Endodermal cell (in vitro differentiated cells): ENCODE measurements around the gene CDH23. TPM values are rescaled to one million over a fixed set of nuclear protein-coding genes. Genes with fewer than 3 reads are reported as not detected.

Experiments used
- DNase-seq: peaks from one replicate; pipeline ENCODE4 v3.0.0-alpha.2; 2017
- H3K27ac ChIP-seq: 2 replicates; pipeline ENCODE4 v1.5.1; 2013; ENCODE audit warnings: mild to moderate bottlenecking, low read depth, low read length, moderate library complexity
- H3K27me3 ChIP-seq: 2 replicates; pipeline ENCODE4 v1.6.1; 2013; ENCODE audit warnings: mild to moderate bottlenecking, low read length, moderate library complexity; ENCODE audit not compliant: insufficient read depth, control insufficient read depth, poor library complexity, severe bottlenecking
- H3K36me3 ChIP-seq: 2 replicates; pipeline ENCODE4 v1.7.0; 2013; ENCODE audit warnings: mild to moderate bottlenecking, low read length, moderate library complexity; ENCODE audit not compliant: control insufficient read depth, insufficient read depth
- H3K4me1 ChIP-seq: one replicate; pipeline ENCODE4 v1.7.0; 2013; ENCODE audit warnings: low read length; ENCODE audit not compliant: control insufficient read depth, insufficient read depth
- H3K4me3 ChIP-seq: 2 replicates; pipeline ENCODE4 v1.5.1; 2013; ENCODE audit warnings: mild to moderate bottlenecking, low read length, moderate library complexity
- H3K9ac ChIP-seq: 2 replicates; pipeline ENCODE4 v1.6.1; 2013; ENCODE audit warnings: mild to moderate bottlenecking, low read length, moderate library complexity; ENCODE audit not compliant: poor library complexity, severe bottlenecking; ENCODE audit errors: extremely low read depth
- H3K9me3 ChIP-seq: 2 replicates; pipeline ENCODE4 v1.6.1; 2013; ENCODE audit warnings: mild to moderate bottlenecking, low read length, moderate library complexity; ENCODE audit not compliant: control insufficient read depth
- H3K27ac Mint-ChIP-seq: 2 replicates; pipeline ENCODE4 v1.8.0; 2020; ENCODE audit warnings: mixed read lengths
- H3K27me3 Mint-ChIP-seq: 2 replicates; pipeline ENCODE4 v1.8.0; 2021; ENCODE audit warnings: mild to moderate bottlenecking, mixed read lengths; ENCODE audit not compliant: insufficient read depth
- H3K36me3 Mint-ChIP-seq: 2 replicates; pipeline ENCODE4 v1.8.0; 2020; ENCODE audit warnings: low read depth, mixed read lengths
- H3K4me1 Mint-ChIP-seq: 2 replicates; pipeline ENCODE4 v1.8.0; 2020; ENCODE audit warnings: mixed read lengths
- H3K4me3 Mint-ChIP-seq: 2 replicates; pipeline ENCODE4 v1.8.0; 2020; ENCODE audit warnings: mild to moderate bottlenecking, moderate library complexity, mixed read lengths
- H3K9me3 Mint-ChIP-seq: 2 replicates; pipeline ENCODE4 v1.8.0; 2020; ENCODE audit warnings: mild to moderate bottlenecking, mixed read lengths
- CTCF ChIP-seq: fragments of 200-600 bp; sonication (generic); conservative IDR thresholded peaks from 2 replicates; pipeline ENCODE4 v1.5.0; 2021; ENCODE audit warnings: antibody characterized with exemption, mild to moderate bottlenecking
- WGBS, 2 experiments: methylation state at CpG; one replicate each; pipeline versions ENCODE4 v1.1.5 to v1.1.7; 2013; ENCODE audit warnings: missing lambda C conversion rate in 2 of 2, mixed read lengths in 1 of 2; ENCODE audit not compliant: insufficient coverage in 1 of 2, insufficient read length in 1 of 2; 5-methylcytosine and 5-hydroxymethylcytosine counted together
- total RNA-seq, 2 donors: library from RNA; stranded (reverse); fragmentation: NEBNext Ultra II Directional in 1 of 2; extraction: Animal tissue kit (Norgen Biotek cat#: 25700) in 1 of 2; gene quantifications; 2 replicates in 1 of 2; 3 replicates in 1 of 2; pipeline ENCODE4 v1.2.1, GENCODE V29; 2021

The CDH23 gene
- total RNA-seq, 2 donors from 2014 or later: 2.1 to 4.2 TPM

GRCh38 chr10:71788954-71789353, 392.2 kb downstream of the CDH23 start:
- H3K27ac Mint-ChIP-seq: no peak overlapping the region
- WGBS, 2 experiments: 92 to 100% methylated on average over 1 to 8 of the region's 8 CpGs
- no peaks in the 10 kb centered on the region for H3K9me3 Mint-ChIP-seq

GRCh38 chr10:71789871-71790270, 393.2 kb downstream of the CDH23 start:
- H3K9me3 ChIP-seq: no peaks in the 10 kb centered on the region
- no peaks in the 10 kb centered on the region for H3K27me3 ChIP-seq
- Mint-ChIP-seq H3K4me1 (no peaks in the 10 kb centered on the region), H3K27me3 (peaks cover 4% of the 10 kb centered on the region), H3K9me3 (no peaks in the 10 kb centered on the region), H3K4me3 (no peak overlapping the region), H3K36me3 (no peaks in the 10 kb centered on the region), H3K27ac (no peak overlapping the region)
- H3K27ac ChIP-seq: no peak overlapping the region
- DNase-seq: no peak
- 89% methylated on average over 9 of the region's 10 CpGs; no CpG with 5 or more reads in 1 of the 2 experiments for WGBS, 2 experiments
- TF ChIP-seq CTCF: no peak
- H3K9ac ChIP-seq: no peak overlapping the region
- no peaks in the 10 kb centered on the region for H3K4me1 ChIP-seq
- H3K36me3 ChIP-seq: no peaks in the 10 kb centered on the region
- no peak overlapping the region for H3K4me3 ChIP-seq

More at GRCh38 chr10:71788954-71789353, 392.2 kb downstream of the CDH23 start:
- Histone ChIP-seq H3K27ac (no peak overlapping the region), H3K27me3 (no peaks in the 10 kb centered on the region), H3K36me3 (no peaks in the 10 kb centered on the region), H3K4me3 (no peak overlapping the region), H3K9ac (no peak overlapping the region), H3K4me1 (no peaks in the 10 kb centered on the region), H3K9me3 (no peaks in the 10 kb centered on the region)
- H3K27me3 Mint-ChIP-seq: peaks cover 4% of the 10 kb centered on the region
- DNase-seq: no peak
- H3K4me1 Mint-ChIP-seq: no peaks in the 10 kb centered on the region
- no peak overlapping the region for H3K4me3 Mint-ChIP-seq
- no peaks in the 10 kb centered on the region for H3K36me3 Mint-ChIP-seq
- no peak for TF ChIP-seq CTCF

- H3K4me1 ChIP-seq: no peaks in the 10 kb centered on the region
- H3K9ac ChIP-seq: no peak overlapping the region
- H3K36me3 ChIP-seq: no peaks in the 10 kb centered on the region
- Mint-ChIP-seq H3K4me3 (no peak overlapping the region), H3K27ac (no peak overlapping the region), H3K4me1 (no peaks in the 10 kb centered on the region), H3K36me3 (no peaks in the 10 kb centered on the region), H3K27me3 (peaks cover 5% of the 10 kb centered on the region), H3K9me3 (no peaks in the 10 kb centered on the region)
- no peaks in the 10 kb centered on the region for H3K9me3 ChIP-seq
- DNase-seq: no peak
- no peak for TF ChIP-seq CTCF
- 89 to 91% methylated on average over 9 to 17 of the region's 17 CpGs for WGBS, 2 experiments
- H3K27ac ChIP-seq: no peak overlapping the region
- no peak overlapping the region for H3K4me3 ChIP-seq
- H3K27me3 ChIP-seq: no peaks in the 10 kb centered on the region
Observed at GRCh38 chr10:71790749-71791440, 394.2 kb downstream of the CDH23 start.
